CD4-positive, alpha-beta T cell treated with Interleukin-2 at 100 ng/mL for 4 hours (primary cell): ENCODE measurements around the gene EFNA2.
A peak's percentile ranks its signal among the peaks of the same experiment; 100 is the strongest.

Experiments used
- DNase-seq: peaks from one replicate; pipeline ENCODE4 v3.0.0-alpha.2; 2020; ENCODE audit warnings: low spot score

The EFNA2 gene

GRCh38 chr19:1249298-1249989 lies 36.2 kb upstream of the EFNA2 start:
- DNase-seq: peak; percentile 94

- DNase-seq: no peak
Observed at GRCh38 chr19:1249990-1250436, 35.7 kb upstream of the EFNA2 start.

GRCh38 chr19:1250437-1251260 lies 35.0 kb upstream of the EFNA2 start:
- peak; percentile 54 for DNase-seq

- peak; percentile 55 for DNase-seq
Observed at GRCh38 chr19:1251330-1252220, 34.1 kb upstream of the EFNA2 start.

GRCh38 chr19:1252221-1252820 lies 33.4 kb upstream of the EFNA2 start:
- DNase-seq: peak; percentile 83

GRCh38 chr19:1252821-1253513 lies 32.7 kb upstream of the EFNA2 start:
- peak; percentile 82 for DNase-seq

GRCh38 chr19:1253514-1254080 lies 32.1 kb upstream of the EFNA2 start:
- no peak for DNase-seq

GRCh38 chr19:1254081-1254527 lies 31.6 kb upstream of the EFNA2 start:
- DNase-seq: no peak

- no peak for DNase-seq
Observed at GRCh38 chr19:1254530-1255185, 31.0 kb upstream of the EFNA2 start.

- no peak for DNase-seq
Observed at GRCh38 chr19:1255186-1256161, 30.2 kb upstream of the EFNA2 start.

GRCh38 chr19:1256646-1257474 lies 28.8 kb upstream of the EFNA2 start:
- no peak for DNase-seq

- DNase-seq: no peak
Observed at GRCh38 chr19:1257475-1258162, 28.1 kb upstream of the EFNA2 start.

GRCh38 chr19:1258163-1258492 lies 27.5 kb upstream of the EFNA2 start:
- no peak for DNase-seq

GRCh38 chr19:1258707-1259205 lies 26.9 kb upstream of the EFNA2 start:
- DNase-seq: no peak

- peak; percentile 68 for DNase-seq
Observed at GRCh38 chr19:1259206-1259875, 26.3 kb upstream of the EFNA2 start.

GRCh38 chr19:1259876-1260748 lies 25.6 kb upstream of the EFNA2 start:
- DNase-seq: peak; percentile 58
